DND-41 (cell line): Measurements from ENCODE around the gene BCL2L1.

Experiments
- CTCF ChIP-seq: IDR thresholded peaks from 2 replicates; pipeline ENCODE4 v1.5.1; 2012; ENCODE audit warnings: borderline replicate concordance, low read length, moderate library complexity, mild to moderate bottlenecking; ENCODE audit not compliant: poor library complexity, severe bottlenecking; ENCODE audit errors: extremely low read depth
- EZH2 ChIP-seq: IDR thresholded peaks from 3 replicates; pipeline ENCODE4 v1.6.1; 2012; ENCODE audit warnings: borderline replicate concordance, low read depth, mild to moderate bottlenecking, moderate library complexity, low read length, inconsistent platforms; ENCODE audit not compliant: severe bottlenecking

GRCh38 chr20:31712564-31713311, 9.9 kb downstream of the BCL2L1 start:
- TF ChIP-seq EZH2 = no peak
- TF ChIP-seq CTCF = no peak
